Calu3 (cell line): Measurements from ENCODE around the gene SLTM. TPM values are rescaled to one million over a fixed set of nuclear protein-coding genes. Genes with fewer than 3 reads are reported as not detected.
"Not testable (repeated sequence)": the region's sequence is repeated elsewhere in the genome, so short reads cannot be mapped to it uniquely, and the experiment has no call there.

Experiments
- BruUV-seq: library from RNA; stranded (reverse); fragments of 400-500 nt; replicated peaks from 2 replicates; lab custom pipeline; 2021; lab: Mats Ljungman, UMichigan
- CTCF ChIA-PET: fragments of 300-600 bp; sonication (Branson Sonifier 250); formaldehyde crosslinking; loops from one replicate; lab custom pipeline; 2022; ENCODE audit warnings: antibody characterized with exemption; lab: Charles Lee
- DNase-seq: peaks from one replicate; pipeline ENCODE4 v3.0.0; 2022
- H3K27ac Mint-ChIP-seq: one replicate; pipeline ENCODE4 v1.8.0; 2022; ENCODE audit warnings: mixed read lengths; ENCODE audit not compliant: unreplicated experiment
- H3K27me3 Mint-ChIP-seq: one replicate; pipeline ENCODE4 v1.8.0; 2022; ENCODE audit warnings: mixed read lengths; ENCODE audit not compliant: unreplicated experiment
- H3K36me3 Mint-ChIP-seq: one replicate; pipeline ENCODE4 v1.8.0; 2022; ENCODE audit warnings: mild to moderate bottlenecking, moderate library complexity, mixed read lengths; ENCODE audit not compliant: insufficient read depth, unreplicated experiment
- H3K4me1 Mint-ChIP-seq: one replicate; pipeline ENCODE4 v1.8.0; 2022; ENCODE audit warnings: mild to moderate bottlenecking, low read depth, mixed read lengths; ENCODE audit not compliant: unreplicated experiment
- H3K4me3 Mint-ChIP-seq: one replicate; pipeline ENCODE4 v1.8.0; 2022; ENCODE audit warnings: mild to moderate bottlenecking, low read depth, moderate library complexity, mixed read lengths; ENCODE audit not compliant: unreplicated experiment
- H3K9me3 Mint-ChIP-seq: one replicate; pipeline ENCODE4 v1.8.0; 2022; ENCODE audit warnings: low read depth, mixed read lengths; ENCODE audit not compliant: unreplicated experiment
- CTCF ChIP-seq: fragments of 200-600 bp; IDR thresholded peaks from one replicate; pipeline ENCODE4 v1.8.0; 2022; ENCODE audit warnings: antibody characterized with exemption; ENCODE audit not compliant: unreplicated experiment
- intact Hi-C: fragments of 100-400 bp; cut with micrococcal nuclease; formaldehyde crosslinking; loops from one replicate; pipeline ENCODE4 v1.10.0; 2022; ENCODE audit not compliant: unreplicated experiment
- total RNA-seq: library from RNA; stranded (reverse); gene quantifications from 2 replicates; pipeline ENCODE4 v1.2.3, GENCODE V29; 2022

SLTM gene
- total RNA-seq, 1 experiment from 2014 or later = 135 TPM

- Mint-ChIP-seq H3K9me3 (no peaks in the 10 kb centered on the region), H3K4me1 (peaks cover 20% of the 10 kb centered on the region), H3K4me3 (no peak overlapping the region), H3K27ac (no peak overlapping the region), H3K27me3 (no peaks in the 10 kb centered on the region), H3K36me3 (peaks cover 56% of the 10 kb centered on the region)
- DNase-seq = no peak
- intact Hi-C loops = no loop called here
- BruUV-seq = no TSS peak
- TF ChIP-seq CTCF = no peak
- CTCF ChIA-PET = interaction anchor here (1.8 kb wide), 1 partner anchor 9 kb away, joined by 4 read pairs; no protein-coding TSS in a partner anchor
Observed at GRCh38 chr15:58842713-58843396, 90.6 kb downstream of the SLTM start.

- no peak for TF ChIP-seq CTCF
- Mint-ChIP-seq H3K27ac (peak overlapping the region; percentile 81), H3K27me3 (no peaks in the 10 kb centered on the region), H3K4me3 (no peak overlapping the region), H3K9me3 (no peaks in the 10 kb centered on the region), H3K36me3 (peaks cover 40% of the 10 kb centered on the region), H3K4me1 (peaks cover 20% of the 10 kb centered on the region)
- intact Hi-C loops = loop anchor here (2.0 kb wide), 1 partner anchor 15 kb away; no protein-coding TSS in a partner anchor
- peak; percentile 56 for DNase-seq
- BruUV-seq = no TSS peak
- CTCF ChIA-PET = interaction anchor here (0.5 to 1.5 kb wide), 10 partner anchors 14 to 689 kb away, joined by 3 to 9 read pairs (median 4); partner anchors contain the start of gene MINDY2
Observed at GRCh38 chr15:58840048-58840447, 93.4 kb downstream of the SLTM start.

- H3K4me3 Mint-ChIP-seq = no peak overlapping the region
- no peak for TF ChIP-seq CTCF
- intact Hi-C loops = no loop called here
- no peaks in the 10 kb centered on the region for H3K27me3 Mint-ChIP-seq
- CTCF ChIA-PET = interaction anchor here (0.5 to 1.5 kb wide), 12 partner anchors 15 to 689 kb away, joined by 3 to 9 read pairs (median 5); partner anchors contain the start of gene MINDY2
- DNase-seq = no peak
- BruUV-seq = no TSS peak
- H3K9me3 Mint-ChIP-seq = no peaks in the 10 kb centered on the region
- peaks cover 21% of the 10 kb centered on the region for H3K4me1 Mint-ChIP-seq
- peak overlapping the region; percentile 81 for H3K27ac Mint-ChIP-seq
- peaks cover 37% of the 10 kb centered on the region for H3K36me3 Mint-ChIP-seq
Observed at GRCh38 chr15:58839485-58839884, 94.0 kb downstream of the SLTM start.

- H3K4me3 Mint-ChIP-seq, H3K27me3 Mint-ChIP-seq, DNase-seq, BruUV-seq, intact Hi-C loops, H3K9me3 Mint-ChIP-seq: not testable (repeated sequence)
- Mint-ChIP-seq H3K4me1 (peaks cover 18% of the 10 kb centered on the region), H3K36me3 (peaks cover 24% of the 10 kb centered on the region), H3K27ac (peak overlapping the region; percentile 28)
- CTCF ChIA-PET = interaction anchor here (1.4 kb wide), 1 partner anchor 33 kb away, joined by 3 read pairs; no protein-coding TSS in a partner anchor
Observed at GRCh38 chr15:58833681-58834426, 99.6 kb downstream of the SLTM start.
